Glomerular endothelial cell (primary cell): ENCODE results near the gene TIAM2. TPM values are rescaled to one million over a fixed set of nuclear protein-coding genes. Genes with fewer than 3 reads are reported as not detected.
"Not testable (repeated sequence)": the region's sequence is repeated elsewhere in the genome, so short reads cannot be mapped to it uniquely, and the experiment has no call there.

Experiments
- DNase-seq: peaks from one replicate; pipeline ENCODE4 v3.0.0-alpha.2; 2011; ENCODE audit warnings: low read depth, low spot score; ENCODE audit errors: extremely low read depth
- total RNA-seq: library from RNA; depleted of rRNA; stranded (reverse); fragments of >200 nt; gene quantifications from 2 replicates; pipeline ENCODE4 v1.2.3, GENCODE V29; 2015

Gene TIAM2
- total RNA-seq: 8.9 and 10.4 TPM in 2 replicates

DNA sequence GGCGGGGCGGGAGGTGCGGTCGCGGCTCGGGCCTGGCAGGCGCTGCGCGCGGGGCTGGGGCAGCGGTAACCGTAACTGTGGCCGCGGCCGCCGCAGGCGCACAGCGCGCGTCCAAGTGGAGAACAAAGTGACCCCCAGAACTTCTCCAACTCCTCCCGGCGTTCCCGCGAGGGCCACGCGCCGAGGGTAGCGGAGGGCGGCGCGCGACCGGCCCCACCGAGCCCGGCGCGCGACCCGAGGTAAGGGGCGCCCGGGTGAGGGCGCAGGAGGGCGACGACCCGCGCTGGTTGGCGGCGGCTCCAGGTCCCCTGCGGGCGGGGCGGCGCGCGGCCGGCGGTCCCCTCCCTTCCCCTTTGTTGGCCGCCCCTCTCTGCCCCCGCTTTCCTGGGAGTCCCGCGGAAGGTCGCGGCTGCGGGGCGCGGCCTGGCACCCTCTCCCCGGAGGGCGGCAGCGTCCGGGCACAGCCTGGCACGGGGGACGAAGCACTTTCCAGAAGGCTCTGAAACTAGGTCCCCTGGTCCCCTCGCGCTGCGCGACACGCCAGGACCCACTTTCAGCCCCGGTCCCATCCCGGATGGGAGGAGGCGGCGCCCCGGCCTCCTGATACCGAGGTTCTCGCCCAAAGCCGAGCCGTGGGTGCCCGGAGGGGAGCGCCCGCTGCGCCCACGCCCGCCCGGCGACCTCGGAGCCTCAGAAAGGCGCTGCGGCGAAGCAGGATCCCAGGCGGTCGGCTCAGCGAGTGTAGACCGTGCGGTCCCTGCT lies at the start of gene TIAM2:
Gene TIAM2, plus strand, starts transcription at position 62 of the 762 bp plus-strand sequence. CDS start 133,909 bp downstream, outside the sequence.
- DNase-seq: no peak

DNA sequence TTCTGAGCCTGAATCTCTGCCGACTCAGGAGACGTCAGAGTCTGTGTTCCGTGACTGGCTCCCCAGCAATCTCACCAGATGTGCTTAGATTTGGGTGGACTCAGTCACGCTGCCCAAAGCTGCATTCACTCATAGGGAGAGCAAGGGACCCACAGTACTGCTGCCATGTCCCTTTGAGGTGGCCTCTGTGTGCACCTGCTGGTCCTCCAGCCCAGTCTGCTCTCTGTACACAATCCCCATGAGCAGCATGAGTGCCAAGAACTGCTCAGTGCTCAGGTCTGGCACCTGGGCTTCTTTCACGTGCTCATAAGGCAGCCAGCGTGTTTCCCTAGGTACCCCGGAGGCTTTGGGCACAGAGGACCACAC lies 44.2 kb upstream of the TIAM2 start:
- no peak for DNase-seq

DNA sequence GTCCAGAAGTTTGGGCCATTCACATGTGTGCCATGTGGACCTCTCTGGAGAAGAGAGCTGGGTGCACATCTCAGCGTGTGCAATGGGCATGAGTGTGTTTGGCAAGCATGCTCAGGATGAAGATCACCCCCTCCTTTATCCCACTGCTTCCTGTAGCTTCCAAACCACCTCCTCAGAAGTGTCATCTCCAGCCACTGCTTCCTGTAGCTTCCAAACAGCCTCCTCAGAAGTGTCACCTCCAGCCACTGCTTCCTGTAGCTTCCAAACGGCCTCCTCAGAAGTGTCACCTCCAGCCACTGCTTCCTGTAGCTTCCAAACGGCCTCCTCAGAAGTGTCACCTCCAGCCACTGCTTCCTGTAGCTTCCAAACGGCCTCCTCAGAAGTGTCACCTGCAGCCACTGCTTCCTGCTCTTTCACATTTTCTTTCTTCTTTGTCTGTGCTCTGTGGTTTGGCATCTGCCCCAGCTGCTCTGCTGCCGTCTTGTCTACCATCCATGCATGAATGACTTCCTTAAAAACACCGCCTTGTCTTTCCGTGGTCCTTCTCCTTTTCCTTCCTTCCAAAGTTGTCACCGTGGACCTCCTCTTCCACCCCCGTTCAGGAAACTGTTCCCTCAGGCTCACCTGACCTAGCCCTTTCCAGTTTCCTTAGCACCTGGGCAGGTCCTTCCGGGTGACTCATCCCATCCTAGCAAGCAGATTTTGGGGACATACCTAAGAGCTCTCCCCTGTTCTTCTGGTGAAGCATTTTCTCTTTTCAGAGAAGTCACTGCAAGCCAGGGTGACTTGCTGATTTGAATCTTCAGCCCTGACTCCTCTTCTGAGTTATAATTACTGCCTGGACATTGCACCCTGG lies 43.5 kb upstream of the TIAM2 start:
- DNase-seq: no peak

DNA sequence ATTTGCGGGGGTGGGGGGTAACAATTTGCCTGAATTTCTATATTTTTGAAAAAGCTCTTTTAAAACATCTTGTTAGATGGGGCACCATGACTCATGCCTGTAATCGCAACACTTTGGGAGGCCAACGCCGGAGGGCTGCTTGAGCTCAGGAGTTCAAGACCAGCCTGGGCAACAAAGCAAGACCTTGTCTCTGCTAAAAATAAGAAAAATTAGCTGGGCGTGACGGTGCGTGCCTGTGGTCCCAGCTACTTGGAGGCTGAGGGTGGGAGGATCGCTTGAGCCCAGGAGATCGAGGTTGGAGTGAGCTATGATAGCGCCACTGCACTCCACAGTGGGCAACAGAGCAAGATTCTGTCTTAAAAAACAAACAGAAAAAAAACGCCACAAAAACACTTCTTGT lies 41.5 kb upstream of the TIAM2 start:
- DNase-seq: no peak

DNA sequence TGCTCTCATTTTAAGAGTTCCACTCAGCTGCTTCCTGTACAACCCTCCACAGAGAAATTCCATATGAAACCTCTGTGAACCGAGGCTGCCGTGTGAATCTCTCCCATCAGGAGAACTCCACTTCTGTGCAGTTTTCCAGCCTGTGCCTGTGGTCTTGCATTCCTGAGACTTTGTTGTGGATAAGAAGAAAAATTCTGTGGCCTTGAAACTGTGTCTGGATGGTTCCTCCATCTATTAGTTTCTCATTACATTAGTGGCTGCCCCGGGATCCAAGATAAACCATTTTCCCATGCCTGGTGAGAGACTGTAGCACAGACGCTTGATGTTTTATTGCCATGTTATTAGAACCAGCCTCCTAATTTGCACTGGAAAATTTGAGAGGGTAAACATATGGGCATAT lies 40.8 kb upstream of the TIAM2 start:
- DNase-seq: no peak

DNA sequence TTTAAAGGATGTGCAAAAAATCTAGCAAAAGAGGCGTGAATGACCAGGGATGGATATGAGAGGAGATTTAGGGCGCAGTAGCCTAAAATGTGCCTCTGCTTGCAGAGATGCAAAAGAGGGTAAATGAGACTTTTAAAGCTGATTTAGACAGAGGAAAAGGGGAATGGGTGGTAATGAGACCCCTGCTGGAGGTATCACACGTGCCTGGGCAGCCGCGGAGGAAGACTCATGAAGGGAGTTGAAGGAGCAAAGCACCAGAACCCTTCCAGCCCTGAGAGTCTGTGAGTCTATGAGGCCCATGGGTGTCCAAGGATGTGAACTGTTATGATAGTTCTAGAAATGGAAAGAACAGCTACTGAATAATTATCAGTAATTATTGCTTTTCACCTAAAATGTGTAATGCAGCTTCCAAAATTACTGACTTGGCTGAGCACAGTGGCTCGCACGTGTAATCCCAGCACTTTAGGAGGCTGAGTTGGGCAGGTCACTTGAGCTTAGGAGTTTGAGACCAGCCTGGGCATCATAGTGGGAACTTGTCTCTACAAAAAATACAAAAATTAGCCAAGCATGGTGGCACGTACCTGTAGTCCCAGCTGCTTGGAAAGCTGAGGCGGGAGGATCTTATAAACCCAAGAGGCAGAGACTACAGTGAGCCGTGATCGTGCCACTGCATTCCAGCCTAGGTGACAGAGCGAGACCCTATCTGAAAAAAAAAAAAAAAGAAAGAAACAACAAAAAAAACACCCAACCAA lies 38.2 kb upstream of the TIAM2 start:
- no peak for DNase-seq

DNA sequence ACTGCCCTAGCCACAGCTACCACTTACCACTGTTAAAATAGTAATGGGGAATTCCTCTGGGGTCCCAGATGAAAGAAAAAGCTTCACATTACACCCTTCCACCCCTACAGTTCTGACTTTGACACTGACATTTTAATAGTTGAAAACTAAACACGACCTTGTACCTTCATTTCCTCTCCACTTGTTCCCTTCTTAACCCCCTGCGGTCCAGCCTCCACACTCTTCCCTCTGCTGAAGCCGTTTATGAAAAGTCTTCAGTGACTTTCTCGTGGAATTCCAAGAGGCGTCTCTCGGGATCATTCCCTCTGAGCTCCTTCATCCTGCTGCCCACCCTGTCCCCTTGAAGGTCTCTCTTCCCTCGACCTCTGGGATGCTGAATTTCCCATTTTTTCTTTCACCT lies 36.6 kb upstream of the TIAM2 start:
- DNase-seq: no peak

DNA sequence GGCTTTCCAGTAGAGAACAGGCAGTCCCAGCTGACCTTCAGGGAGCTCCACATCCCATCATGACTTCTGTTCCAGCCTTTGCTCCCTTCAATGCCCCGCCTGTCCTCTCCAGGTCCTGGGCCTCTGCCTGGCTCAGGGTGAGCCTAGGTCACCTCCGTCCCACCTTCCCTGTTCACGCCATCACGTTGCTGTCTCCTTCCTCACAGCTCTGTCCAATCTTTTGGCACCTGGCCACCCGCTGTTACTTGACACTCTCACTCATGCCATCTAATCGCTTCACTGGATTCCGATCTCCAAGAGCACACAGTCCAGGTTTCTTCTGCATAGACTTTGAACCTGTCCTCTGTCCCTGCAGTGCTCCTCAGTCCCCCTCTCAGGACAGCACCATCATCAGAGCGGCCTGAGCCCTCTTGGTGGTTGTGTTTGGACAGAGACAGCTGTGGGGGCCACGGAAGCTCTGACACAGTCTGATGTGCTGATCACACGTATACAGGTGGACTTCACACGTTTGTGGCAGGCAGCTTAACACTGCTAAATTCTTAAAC lies 34.7 kb upstream of the TIAM2 start:
- no peak for DNase-seq

DNA sequence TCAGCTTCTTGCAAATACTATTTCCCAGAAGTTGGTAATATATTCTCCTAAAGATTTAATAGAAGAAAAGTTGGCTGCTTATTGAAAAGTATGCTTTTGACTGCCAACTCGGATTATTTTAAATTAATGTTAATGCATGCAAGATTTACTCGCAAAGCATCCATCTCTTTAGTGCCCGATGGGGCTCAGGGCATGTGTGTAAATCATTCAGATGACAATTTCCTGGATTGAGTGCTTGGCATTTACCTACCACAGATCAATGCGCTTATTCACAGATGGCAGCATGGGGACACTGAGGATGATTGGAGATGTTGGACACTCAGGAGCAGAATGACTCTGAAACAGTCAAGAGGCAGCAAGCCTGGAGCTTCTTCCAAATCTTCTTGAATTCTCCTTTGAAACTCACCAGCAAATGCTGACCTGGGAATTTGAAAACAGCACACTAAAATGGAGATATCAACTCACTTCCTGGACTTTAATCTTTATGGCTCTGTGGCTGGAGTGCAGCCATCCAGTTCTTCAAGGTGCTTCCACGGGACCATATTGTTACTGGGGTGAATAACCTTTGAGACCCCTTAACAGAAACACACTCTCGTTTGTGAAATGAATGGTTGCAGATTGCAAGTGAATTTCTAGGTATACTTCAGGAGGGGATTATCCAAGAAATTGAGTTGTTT lies 34.1 kb upstream of the TIAM2 start:
- no peak for DNase-seq

DNA sequence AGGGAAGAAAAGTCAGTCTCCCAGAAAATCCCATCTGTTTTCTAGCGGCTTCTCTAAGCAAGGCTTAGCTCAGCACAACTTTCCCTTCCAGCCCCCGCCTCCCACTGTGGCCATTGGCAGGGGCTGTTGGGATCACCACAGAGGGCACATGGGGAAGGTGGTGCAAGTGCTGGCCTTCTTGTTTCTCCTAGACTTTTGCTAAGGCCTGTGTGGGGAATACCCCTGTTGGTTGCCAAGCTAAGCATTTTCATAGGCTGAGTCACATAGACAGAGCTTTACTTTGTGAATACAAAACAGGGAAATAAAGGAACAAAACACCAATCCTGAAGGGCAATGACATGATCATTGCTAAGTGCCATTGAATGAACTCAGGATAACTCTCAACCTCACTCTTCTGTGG lies 32.4 kb upstream of the TIAM2 start:
- DNase-seq: no peak

DNA sequence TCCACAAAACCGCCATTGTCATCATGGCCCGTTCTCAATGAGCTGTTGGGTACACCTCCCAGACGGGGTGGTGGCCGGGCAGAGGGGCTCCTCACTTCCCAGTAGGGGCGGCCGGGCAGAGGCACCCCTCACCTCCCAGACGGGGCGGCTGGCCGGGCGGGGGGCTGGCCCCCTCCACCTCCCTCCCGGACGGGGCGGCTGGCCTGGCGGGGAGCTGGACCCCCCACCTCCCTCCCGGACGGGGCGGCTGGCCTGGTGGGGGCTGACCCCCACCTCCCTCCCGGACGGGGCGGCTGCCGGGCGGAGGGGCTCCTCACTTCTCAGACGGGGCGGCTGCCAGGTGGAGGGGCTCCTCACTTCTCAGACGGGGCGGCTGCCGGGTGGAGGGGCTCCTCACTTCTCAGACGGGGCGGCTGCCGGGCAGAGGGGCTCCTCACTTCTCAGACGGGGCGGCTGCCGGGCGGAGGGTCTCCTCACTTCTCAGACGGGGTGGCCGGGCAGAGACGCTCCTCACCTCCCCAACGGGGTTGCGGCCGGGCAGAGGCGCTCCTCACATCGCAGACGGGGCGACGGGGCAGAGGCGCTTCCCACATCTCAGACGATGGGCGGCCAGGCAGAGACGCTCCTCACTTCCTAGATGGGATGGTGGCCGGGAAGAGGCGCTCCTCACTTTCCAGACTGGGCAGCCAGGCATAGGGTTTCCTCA lies 28.9 kb upstream of the TIAM2 start:
- DNase-seq: not testable (repeated sequence)

DNA sequence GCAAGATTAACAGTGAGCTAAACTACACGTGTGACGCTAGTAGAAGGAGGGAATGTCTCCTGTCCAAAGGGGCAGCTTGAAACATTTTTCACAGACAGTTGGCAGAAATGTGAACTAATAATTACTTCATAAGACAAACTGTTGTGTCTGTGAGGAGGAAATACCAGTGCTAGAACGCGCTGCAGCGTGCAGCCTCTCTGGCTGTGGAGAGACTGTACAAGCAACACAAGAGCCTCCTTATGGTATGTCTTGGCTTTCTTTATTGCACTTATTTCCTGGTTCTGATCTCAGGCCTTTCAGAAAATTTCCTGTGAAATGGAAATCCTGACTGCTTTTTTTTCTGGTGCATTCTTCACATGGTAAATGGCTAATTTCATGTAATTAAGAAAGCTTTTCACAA lies 25.3 kb upstream of the TIAM2 start:
- peak; percentile 16 for DNase-seq

DNA sequence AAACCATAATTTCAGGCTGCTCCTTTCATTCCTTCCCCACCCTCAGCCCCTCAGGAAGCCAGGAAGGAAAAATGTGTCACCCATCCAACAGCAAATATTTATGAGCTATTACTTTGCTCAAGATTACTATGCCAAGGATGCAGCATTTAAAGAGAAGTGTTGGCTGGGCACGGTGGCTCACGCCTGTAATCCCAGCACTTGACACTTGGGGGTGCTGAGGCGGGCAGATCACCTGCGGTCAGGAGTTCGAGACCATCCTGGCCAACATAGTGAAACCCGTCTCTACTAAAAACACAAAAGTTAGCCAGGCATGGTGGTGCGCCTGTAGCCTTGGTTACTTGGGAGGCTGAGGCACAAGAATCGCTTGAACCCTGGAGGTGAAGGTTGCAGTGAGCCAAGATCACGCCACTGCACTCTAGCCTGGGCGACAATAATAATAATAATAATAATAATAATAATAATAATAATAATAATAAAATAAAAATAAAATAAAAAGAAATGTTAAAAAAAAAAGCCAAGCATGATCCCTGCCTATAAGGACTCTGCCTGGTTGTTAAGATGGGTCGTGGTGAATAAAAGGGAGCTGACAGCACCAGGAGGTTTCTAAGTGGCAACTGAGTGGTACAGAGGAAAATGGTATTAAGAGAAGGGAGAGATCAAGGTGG lies 20.5 kb upstream of the TIAM2 start:
- no peak for DNase-seq

DNA sequence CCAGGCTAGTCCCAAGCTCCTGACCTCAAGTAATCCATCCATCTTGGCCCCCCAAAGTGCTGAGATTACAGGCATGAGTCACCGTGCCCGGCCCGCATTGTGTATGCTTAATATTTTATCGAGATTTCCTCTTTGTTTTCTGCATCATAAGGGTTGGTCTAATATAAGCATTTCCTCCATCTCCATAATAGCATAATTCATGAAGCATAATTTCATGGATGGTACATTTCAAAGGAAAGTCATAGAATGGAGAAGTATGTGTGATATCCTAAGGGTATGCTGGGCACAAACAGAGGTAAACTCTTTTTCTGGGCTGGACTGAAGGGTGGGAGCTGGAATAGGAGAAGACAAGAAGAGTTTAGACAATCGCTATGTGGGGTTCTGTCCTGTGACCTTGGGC lies 17.5 kb upstream of the TIAM2 start:
- no peak for DNase-seq

DNA sequence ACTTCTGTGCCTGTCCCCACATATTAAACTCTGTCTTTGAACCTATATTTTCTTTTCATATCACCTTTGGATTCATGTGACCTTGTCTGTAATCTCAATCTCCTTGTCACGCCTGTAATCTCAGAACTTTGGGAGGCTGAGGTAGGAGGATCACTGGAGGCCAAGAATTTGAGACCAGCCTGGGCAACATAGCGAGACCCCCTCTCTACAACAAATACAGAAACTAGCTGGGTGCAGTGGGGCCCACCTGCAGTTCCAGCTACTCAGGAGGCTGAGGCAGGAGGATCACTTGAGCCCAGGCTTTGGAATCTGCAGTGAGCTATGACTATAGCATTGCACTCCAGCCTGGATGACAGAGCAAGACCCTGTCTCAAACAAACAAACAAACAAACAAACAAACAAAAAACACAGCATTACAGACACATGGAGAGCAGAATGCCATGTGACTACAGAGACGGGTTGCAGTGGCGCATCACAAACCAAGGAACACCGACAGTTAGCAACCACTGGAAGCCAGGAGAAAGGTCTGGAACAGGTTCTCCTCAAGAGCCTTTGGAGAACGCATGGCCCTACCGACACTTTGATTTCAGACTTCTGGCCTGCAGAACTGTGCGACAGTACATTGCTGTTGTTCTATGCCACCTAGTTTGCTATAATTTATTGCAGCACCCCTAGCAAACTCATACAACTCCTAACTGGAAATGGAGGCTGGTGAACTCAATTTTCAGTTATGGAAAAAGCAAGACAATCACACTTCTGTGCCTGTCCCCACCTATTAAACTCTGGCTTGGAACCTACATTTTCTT lies 14.6 kb upstream of the TIAM2 start:
- DNase-seq: no peak

DNA sequence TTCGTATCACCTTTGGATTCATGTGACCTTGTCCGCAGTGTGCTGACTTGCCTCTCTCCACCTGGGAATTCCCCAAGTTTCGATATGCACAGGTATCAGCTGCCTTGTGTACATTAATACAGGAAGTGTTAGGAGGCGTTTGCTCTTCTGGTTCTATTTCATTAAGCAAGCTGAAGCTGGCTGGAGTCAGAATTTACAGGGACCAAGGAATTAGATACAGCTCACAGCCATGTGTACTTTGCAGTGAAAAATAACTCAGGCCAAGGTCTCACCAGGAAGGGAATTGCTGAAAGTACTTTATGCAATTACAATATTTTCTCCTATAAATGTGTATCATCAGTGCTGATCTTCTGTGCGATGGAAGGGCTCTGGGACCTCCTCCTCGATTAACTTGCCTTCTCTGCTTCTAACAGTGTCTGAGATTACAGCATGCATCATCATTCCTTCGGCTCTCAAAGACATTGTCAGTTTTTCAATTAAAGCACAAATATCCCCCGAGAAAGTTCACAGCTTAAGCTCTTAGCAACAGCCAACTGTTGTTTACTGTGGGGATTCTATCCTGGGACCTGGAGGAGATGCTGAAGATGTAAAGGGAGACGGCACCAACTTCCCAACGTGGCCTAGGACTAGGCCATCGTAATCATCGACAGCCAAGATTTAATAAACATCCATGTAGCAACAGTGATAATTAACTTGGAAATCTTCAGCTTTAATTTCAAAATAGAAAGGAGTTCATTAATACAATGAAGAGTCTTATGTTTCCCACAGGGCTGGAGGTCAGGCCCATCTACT lies 13.8 kb upstream of the TIAM2 start:
- no peak for DNase-seq

DNA sequence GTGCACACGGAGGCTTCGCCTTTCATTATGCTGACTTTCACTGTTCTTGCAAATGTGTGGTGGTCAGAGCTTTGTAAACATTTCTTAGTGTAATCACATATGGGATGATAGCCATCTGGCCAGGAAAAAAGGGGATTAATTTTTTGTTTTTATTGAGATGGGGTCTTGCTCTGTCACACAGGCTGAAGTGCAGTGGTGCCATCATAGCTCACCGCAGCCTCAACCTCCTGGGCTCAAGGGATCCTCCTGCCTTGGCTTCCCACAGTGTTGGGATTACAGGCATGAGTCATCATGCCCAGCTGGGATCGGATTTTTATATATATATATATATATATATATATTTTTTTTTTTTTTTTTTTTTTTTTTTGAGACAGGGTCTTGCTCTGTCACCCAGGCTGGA lies 11.0 kb upstream of the TIAM2 start:
- DNase-seq: no peak

DNA sequence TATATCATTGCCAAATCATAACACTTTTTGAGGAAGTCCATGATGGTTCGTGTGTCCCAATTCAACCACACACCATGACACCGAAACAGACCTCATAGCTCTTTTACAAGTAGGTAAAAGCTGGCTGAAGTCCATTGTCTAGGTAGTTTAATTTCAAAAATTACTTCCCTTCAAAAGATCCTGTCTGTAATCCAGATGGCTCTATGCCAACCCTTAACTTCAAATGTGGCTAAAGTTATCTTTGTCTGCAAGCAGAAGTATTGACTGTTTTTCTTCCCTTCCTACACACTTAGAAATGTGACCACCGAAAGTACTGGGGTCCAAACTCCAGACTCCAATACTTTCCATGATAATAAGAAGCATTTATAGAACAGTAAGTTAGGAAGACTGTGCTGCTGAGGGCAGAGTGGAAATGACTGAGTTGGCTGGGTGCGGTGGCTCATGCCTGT lies 8.3 kb upstream of the TIAM2 start:
- DNase-seq: no peak
